Measurements from ENCODE around the gene TOMM70. TPM values are rescaled to one million over a fixed set of nuclear protein-coding genes. Genes with fewer than 3 reads are reported as not detected.
A peak's percentile ranks its signal among the peaks of the same experiment; 100 is the strongest.
"Not testable (repeated sequence)": the region's sequence is repeated elsewhere in the genome, so short reads cannot be mapped to it uniquely, and the experiment has no call there.

The TOMM70 gene
- total RNA-seq, 2 experiments from 2014 or later, result 38.9 to 46.9 TPM

DNA sequence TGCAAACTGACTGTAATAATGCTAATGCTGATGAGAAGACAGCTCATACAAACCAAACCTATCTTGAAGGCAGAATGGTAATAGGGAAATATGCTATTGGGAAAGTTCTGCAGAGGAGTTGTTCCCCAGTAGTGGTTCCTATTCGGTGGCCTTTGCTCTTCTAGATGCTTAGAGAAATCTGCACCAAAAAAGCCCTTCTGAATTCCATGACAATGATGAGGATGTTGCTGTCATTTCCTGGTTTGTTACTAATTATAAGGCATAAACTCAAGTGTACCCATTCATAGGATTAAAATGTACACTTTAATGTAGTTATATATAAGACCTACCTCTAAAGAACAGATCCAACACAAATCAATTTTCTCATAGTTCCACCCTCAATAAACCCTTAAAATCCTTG lies 30.1 kb downstream of the TOMM70 start:
- Mint-ChIP-seq H3K36me3 (peaks cover 24% of the 10 kb centered on the region), H3K27ac (peak overlapping the region; percentile 36), H3K4me3 (no peak overlapping the region), H3K4me1 (no peaks in the 10 kb centered on the region), H3K27me3 (no peaks in the 10 kb centered on the region), H3K9me3 (ENCODE audit: low read depth) (no peaks in the 10 kb centered on the region)
- DNase-seq, result no peak
- ATAC-seq, result no peak
- CTCF ChIA-PET, result interaction anchor here (1.5 kb wide), 1 partner anchor 13 kb away, joined by 3 read pairs; no protein-coding TSS in a partner anchor

GRCh38 chr3:100368441-100368840 lies 32.4 kb downstream of the TOMM70 start:
- CTCF ChIA-PET, result no interaction called here
- no peaks in the 10 kb centered on the region for H3K4me1 Mint-ChIP-seq
- H3K27me3 Mint-ChIP-seq, result no peaks in the 10 kb centered on the region
- DNase-seq, result no peak
- ATAC-seq, result no peak
- H3K4me3 Mint-ChIP-seq, result no peak overlapping the region
- H3K36me3 Mint-ChIP-seq, result peaks cover 36% of the 10 kb centered on the region
- H3K9me3 Mint-ChIP-seq (ENCODE audit: low read depth), result no peaks in the 10 kb centered on the region
- no peak overlapping the region for H3K27ac Mint-ChIP-seq

- ATAC-seq, result no peak
- Mint-ChIP-seq H3K27me3 (no peaks in the 10 kb centered on the region), H3K27ac (no peak overlapping the region), H3K4me3 (no peak overlapping the region), H3K36me3 (peaks cover 47% of the 10 kb centered on the region), H3K4me1 (no peaks in the 10 kb centered on the region), H3K9me3 (ENCODE audit: low read depth) (no peaks in the 10 kb centered on the region)
- no peak for DNase-seq
- CTCF ChIA-PET, result no interaction called here
These were observed 34.5 kb downstream of the TOMM70 start for GRCh38 chr3:100366424-100366823.

- CTCF ChIA-PET, result interaction anchor here (1.2 kb wide), 1 partner anchor 8 kb away, joined by 3 read pairs; no protein-coding TSS in a partner anchor
These were observed 36.5 kb downstream of the TOMM70 start for GRCh38 chr3:100364421-100364820.

DNA sequence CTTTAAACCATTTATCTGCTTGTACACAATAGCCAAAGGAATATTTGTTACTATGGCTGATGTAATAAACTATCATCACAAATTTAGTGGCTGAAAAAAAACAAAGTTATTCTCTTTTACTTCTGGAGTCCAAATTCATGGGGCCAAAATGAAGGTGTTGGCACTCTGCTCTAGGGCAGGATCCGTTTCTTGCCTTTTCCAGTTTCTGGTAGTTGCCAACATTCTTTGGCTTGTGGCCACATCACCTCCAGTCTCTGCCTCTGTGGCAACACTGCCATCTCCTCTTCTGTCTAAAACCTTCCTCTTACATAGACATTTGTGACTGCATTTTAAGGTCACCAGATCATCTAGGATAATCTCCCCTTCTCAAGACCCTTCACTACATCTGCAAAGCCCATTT lies 39.0 kb downstream of the TOMM70 start:
- Mint-ChIP-seq H3K27me3 (no peaks in the 10 kb centered on the region), H3K36me3 (peaks cover 58% of the 10 kb centered on the region), H3K27ac (no peak overlapping the region), H3K4me1 (no peaks in the 10 kb centered on the region), H3K9me3 (ENCODE audit: low read depth) (no peaks in the 10 kb centered on the region), H3K4me3 (no peak overlapping the region)
- CTCF ChIA-PET, result no interaction called here
- ATAC-seq, result no peak
- no peak for DNase-seq

More at GRCh38 chr3:100364421-100364820, 36.5 kb downstream of the TOMM70 start:
- H3K4me3 Mint-ChIP-seq, result no peak overlapping the region
- H3K27me3 Mint-ChIP-seq, result no peaks in the 10 kb centered on the region
- no peak overlapping the region for H3K27ac Mint-ChIP-seq
- H3K36me3 Mint-ChIP-seq, result peaks cover 58% of the 10 kb centered on the region
- DNase-seq, result no peak
- no peaks in the 10 kb centered on the region for H3K9me3 Mint-ChIP-seq (ENCODE audit: low read depth)
- no peak for ATAC-seq
- no peaks in the 10 kb centered on the region for H3K4me1 Mint-ChIP-seq

GRCh38 chr3:100360757-100361496 lies 40.0 kb downstream of the TOMM70 start:
- CTCF ChIA-PET, result interaction anchor here (1.4 kb wide), 2 partner anchors 11 to 44 kb away, joined by 3 to 4 read pairs; no protein-coding TSS in a partner anchor
- no peak overlapping the region for H3K4me3 Mint-ChIP-seq

GRCh38 chr3:100359035-100359434 lies 41.9 kb downstream of the TOMM70 start:
- ATAC-seq, result no peak
- Mint-ChIP-seq H3K36me3 (peaks cover 59% of the 10 kb centered on the region), H3K4me1 (no peaks in the 10 kb centered on the region), H3K4me3 (no peak overlapping the region), H3K27ac (no peak overlapping the region), H3K9me3 (ENCODE audit: low read depth) (no peaks in the 10 kb centered on the region), H3K27me3 (no peaks in the 10 kb centered on the region)
- CTCF ChIA-PET, result interaction anchor here (0.8 to 1.4 kb wide), 3 partner anchors 9 to 27 kb away, joined by 3 read pairs; no protein-coding TSS in a partner anchor
- DNase-seq, result no peak

More at GRCh38 chr3:100360757-100361496, 40.0 kb downstream of the TOMM70 start:
- Mint-ChIP-seq H3K36me3 (peaks cover 63% of the 10 kb centered on the region), H3K4me1 (no peaks in the 10 kb centered on the region), H3K9me3 (ENCODE audit: low read depth) (no peaks in the 10 kb centered on the region), H3K27ac (no peak overlapping the region), H3K27me3 (no peaks in the 10 kb centered on the region)
- ATAC-seq (no peak), DNase-seq (no peak)

GRCh38 chr3:100358413-100358812 lies 42.5 kb downstream of the TOMM70 start:
- ATAC-seq, result no peak
- H3K9me3 Mint-ChIP-seq (ENCODE audit: low read depth), result no peaks in the 10 kb centered on the region
- no peaks in the 10 kb centered on the region for H3K4me1 Mint-ChIP-seq
- H3K27ac Mint-ChIP-seq, result no peak overlapping the region
- no peak for DNase-seq
- CTCF ChIA-PET, result no interaction called here
- no peaks in the 10 kb centered on the region for H3K27me3 Mint-ChIP-seq
- peaks cover 55% of the 10 kb centered on the region for H3K36me3 Mint-ChIP-seq
- no peak overlapping the region for H3K4me3 Mint-ChIP-seq

- H3K27ac Mint-ChIP-seq, result no peak overlapping the region
- ATAC-seq, result no peak
- CTCF ChIA-PET, result interaction anchor here (0.9 kb wide), 1 partner anchor 38 kb away, joined by 4 read pairs; no protein-coding TSS in a partner anchor
- H3K9me3 Mint-ChIP-seq (ENCODE audit: low read depth), result no peaks in the 10 kb centered on the region
- no peak overlapping the region for H3K4me3 Mint-ChIP-seq
- peaks cover 49% of the 10 kb centered on the region for H3K36me3 Mint-ChIP-seq
- no peaks in the 10 kb centered on the region for H3K4me1 Mint-ChIP-seq
- H3K27me3 Mint-ChIP-seq, result no peaks in the 10 kb centered on the region
- DNase-seq, result no peak
These were observed 46.0 kb downstream of the TOMM70 start for GRCh38 chr3:100354850-100355249.

GRCh38 chr3:100352296-100353231 lies 48.3 kb downstream of the TOMM70 start:
- DNase-seq (no peak), ATAC-seq (no peak)
- peaks cover 56% of the 10 kb centered on the region for H3K36me3 Mint-ChIP-seq
- CTCF ChIA-PET, result no interaction called here
- H3K4me3 Mint-ChIP-seq, result no peak overlapping the region
- H3K9me3 Mint-ChIP-seq (ENCODE audit: low read depth), result no peaks in the 10 kb centered on the region
- no peak overlapping the region for H3K27ac Mint-ChIP-seq
- H3K4me1 Mint-ChIP-seq, result no peaks in the 10 kb centered on the region
- H3K27me3 Mint-ChIP-seq, result no peaks in the 10 kb centered on the region

- ATAC-seq; H3K4me3 Mint-ChIP-seq; H3K27ac Mint-ChIP-seq; H3K4me1 Mint-ChIP-seq; H3K9me3 Mint-ChIP-seq (ENCODE audit: low read depth); DNase-seq; H3K27me3 Mint-ChIP-seq; CTCF ChIA-PET: not testable (repeated sequence)
- H3K36me3 Mint-ChIP-seq, result peaks cover 58% of the 10 kb centered on the region
These were observed 49.1 kb downstream of the TOMM70 start for GRCh38 chr3:100351770-100352169.

GRCh38 chr3:100348727-100349126 lies 52.2 kb downstream of the TOMM70 start:
- no peak for ATAC-seq
- H3K4me1 Mint-ChIP-seq, result peaks cover 7% of the 10 kb centered on the region
- H3K27me3 Mint-ChIP-seq, result no peaks in the 10 kb centered on the region
- no peaks in the 10 kb centered on the region for H3K9me3 Mint-ChIP-seq (ENCODE audit: low read depth)
- CTCF ChIA-PET, result interaction anchor here (1.6 kb wide), 1 partner anchor 11 kb away, joined by 3 read pairs; no protein-coding TSS in a partner anchor
- no peak overlapping the region for H3K27ac Mint-ChIP-seq
- no peak for DNase-seq
- peaks cover 67% of the 10 kb centered on the region for H3K36me3 Mint-ChIP-seq
- no peak overlapping the region for H3K4me3 Mint-ChIP-seq

DNA sequence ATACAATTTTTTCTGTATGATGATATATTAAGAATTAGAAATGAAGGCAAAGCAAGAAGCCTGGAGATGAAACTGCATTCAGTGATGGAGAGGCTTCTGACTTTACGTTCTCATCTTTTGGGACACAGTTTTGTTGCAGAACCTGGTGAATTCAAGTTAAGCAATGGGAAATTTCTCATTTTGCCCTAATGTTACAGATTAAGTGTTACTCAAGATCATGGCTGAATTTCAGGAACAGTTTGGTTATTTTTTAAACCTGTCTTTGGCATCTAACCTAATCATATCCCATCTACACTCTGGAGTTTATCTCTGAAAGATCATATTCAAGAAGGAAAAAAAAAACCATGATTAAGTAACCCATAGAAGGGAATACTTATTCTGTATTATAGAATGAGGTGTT lies 60.4 kb downstream of the TOMM70 start:
- ATAC-seq, result no peak
- no peak for DNase-seq
- CTCF ChIA-PET, result no interaction called here

More for the DNA sequence above, 60.4 kb downstream of the TOMM70 start:
- peaks cover 39% of the 10 kb centered on the region for H3K36me3 Mint-ChIP-seq
- no peaks in the 10 kb centered on the region for H3K9me3 Mint-ChIP-seq (ENCODE audit: low read depth)
- H3K4me3 Mint-ChIP-seq, result no peak overlapping the region
- no peaks in the 10 kb centered on the region for H3K27me3 Mint-ChIP-seq
- no peak overlapping the region for H3K27ac Mint-ChIP-seq
- H3K4me1 Mint-ChIP-seq, result peaks cover 20% of the 10 kb centered on the region
